ENCODE results near the gene HCLS1. TPM values are rescaled to one million over a fixed set of nuclear protein-coding genes. Genes with fewer than 3 reads are reported as not detected.
A peak's percentile ranks its signal among the peaks of the same experiment; 100 is the strongest.
"Not testable (repeated sequence)": the region's sequence is repeated elsewhere in the genome, so short reads cannot be mapped to it uniquely, and the experiment has no call there.

HCLS1 gene
- total RNA-seq, 1 experiment from 2014 or later: 1.2 TPM

GRCh38 chr3:121601212-121601812 lies 59.4 kb downstream of the HCLS1 start:
- no peak for TF ChIP-seq CTCF (conservative IDR thresholded peaks at IDR 0.05)
- H3K4ac ChIP-seq (ENCODE audit: low read depth, low read length): no peak overlapping the region
- peaks cover 23 to 35% of the 10 kb centered on the region in 2 experiments for H3K4me1 Mint-ChIP-seq
- H3K9me3 ChIP-seq (ENCODE audit: control insufficient read depth, low read depth, low read length): no peaks in the 10 kb centered on the region
- no peak for DNase-seq
- H3K23ac ChIP-seq (ENCODE audit: insufficient read length, low read depth, low read length): no peak overlapping the region
- no peak overlapping the region for H3T11ph ChIP-seq (ENCODE audit: low read length)
- H3K9ac ChIP-seq (ENCODE audit: extremely low read depth, insufficient read length, low read length): no peak overlapping the region
- H3K4me2 ChIP-seq (ENCODE audit: insufficient read depth, insufficient read length, low read length): no peak overlapping the region
- no peak overlapping the region for H3K14ac ChIP-seq (ENCODE audit: insufficient read depth, low read length)
- no peaks in the 10 kb centered on the region for H4K20me1 ChIP-seq (ENCODE audit: control insufficient read depth, insufficient read depth, insufficient read length)
- H4K8ac ChIP-seq (replicated peaks; ENCODE audit: insufficient read length, low read depth, low read length): no peak overlapping the region
- no peaks in the 10 kb centered on the region for H3K79me2 ChIP-seq (ENCODE audit: insufficient read depth, low read length)
- H4K91ac ChIP-seq (ENCODE audit: insufficient read length, low read depth, low read length): no peak overlapping the region
- no peak overlapping the region for H2BK12ac ChIP-seq (ENCODE audit: insufficient read length, low read depth, low read length)
- no peak overlapping the region for H3K18ac ChIP-seq (ENCODE audit: insufficient read length, low read depth, low read length)
- WGBS (ENCODE audit: extremely low coverage, insufficient read length, low lambda C conversion rate): no CpG with 5 or more reads among the region's 4 CpGs
- no peak overlapping the region for H2BK5ac ChIP-seq (ENCODE audit: insufficient read length, low read length)
- H3K56ac ChIP-seq (ENCODE audit: insufficient read length, low read depth, low read length): no peak overlapping the region
- no peaks in the 10 kb centered on the region for H3K27me3 Mint-ChIP-seq (ENCODE audit: low read depth)
- peak overlapping the region in 1 of 3 experiments; percentile 3; a peak in 2 of 7 replicates for H3K27ac Mint-ChIP-seq
- no peak overlapping the region for H2AK5ac ChIP-seq (ENCODE audit: insufficient read length, low read length)
- H3K4me3 Mint-ChIP-seq: no peak overlapping the region
- H2AFZ ChIP-seq (ENCODE audit: low read length): no peak overlapping the region
- peaks cover 7% of the 10 kb centered on the region; the same call in 1 of the 2 replicates for H3K4me1 ChIP-seq (ENCODE audit: insufficient read depth, low read length)
- H3K36me3 Mint-ChIP-seq (ENCODE audit: insufficient read depth in 1 of 3, low read depth in 3 of 3): no peaks in the 10 kb centered on the region
- H3K27me3 ChIP-seq (ENCODE audit: insufficient read depth, low read length): no peaks in the 10 kb centered on the region
- no peak overlapping the region for H2BK15ac ChIP-seq (ENCODE audit: low read depth, low read length)
- H3K9me3 Mint-ChIP-seq: no peaks in the 10 kb centered on the region
- H2BK120ac ChIP-seq (ENCODE audit: low read depth, low read length, poor library complexity, severe bottlenecking): no peak overlapping the region
- no peaks in the 10 kb centered on the region for H3K79me1 ChIP-seq (ENCODE audit: insufficient read depth, low read depth, low read length, poor library complexity, severe bottlenecking)
- no peaks in the 10 kb centered on the region for H3K23me2 ChIP-seq (ENCODE audit: insufficient read length, low read depth, low read length, poor library complexity, severe bottlenecking)
- no peak overlapping the region for H3K27ac ChIP-seq (ENCODE audit: insufficient read length, low read depth, low read length)
- no peak overlapping the region for H2BK20ac ChIP-seq (ENCODE audit: low read depth, low read length, poor library complexity, severe bottlenecking)
- no peak overlapping the region for H4K5ac ChIP-seq (ENCODE audit: insufficient read length, low read depth, low read length)

- not testable (repeated sequence) for H2AFZ ChIP-seq (ENCODE audit: low read length)
Observed at GRCh38 chr3:121599900-121600299, 60.8 kb downstream of the HCLS1 start.

More at GRCh38 chr3:121599900-121600299, 60.8 kb downstream of the HCLS1 start:
- no CpG with 5 or more reads among the region's 2 CpGs for whole genome bisulfite sequencing (ENCODE audit: extremely low coverage, insufficient read length, low lambda C conversion rate)
- not testable (repeated sequence) for H3K9ac ChIP-seq (ENCODE audit: extremely low read depth, insufficient read length, low read length); H3K4ac ChIP-seq (ENCODE audit: low read depth, low read length); H3T11ph ChIP-seq (ENCODE audit: low read length); H3K27me3 Mint-ChIP-seq (ENCODE audit: low read depth); H4K91ac ChIP-seq (ENCODE audit: insufficient read length, low read depth, low read length); H3K9me3 Mint-ChIP-seq; H3K79me2 ChIP-seq (ENCODE audit: insufficient read depth, low read length); DNase-seq; H3K27me3 ChIP-seq (ENCODE audit: insufficient read depth, low read length); H3K27ac Mint-ChIP-seq; H3K9me3 ChIP-seq (ENCODE audit: control insufficient read depth, low read depth, low read length); H3K56ac ChIP-seq (ENCODE audit: insufficient read length, low read depth, low read length); H3K18ac ChIP-seq (ENCODE audit: insufficient read length, low read depth, low read length); H2AK5ac ChIP-seq (ENCODE audit: insufficient read length, low read length); H3K4me3 Mint-ChIP-seq; H3K23me2 ChIP-seq (ENCODE audit: insufficient read length, low read depth, low read length, poor library complexity, severe bottlenecking); H3K36me3 Mint-ChIP-seq (ENCODE audit: insufficient read depth in 1 of 3, low read depth in 3 of 3); H4K8ac ChIP-seq (replicated peaks; ENCODE audit: insufficient read length, low read depth, low read length); H4K20me1 ChIP-seq (ENCODE audit: control insufficient read depth, insufficient read depth, insufficient read length); H3K14ac ChIP-seq (ENCODE audit: insufficient read depth, low read length); H3K4me1 ChIP-seq (ENCODE audit: insufficient read depth, low read length); H4K5ac ChIP-seq (ENCODE audit: insufficient read length, low read depth, low read length); H3K79me1 ChIP-seq (ENCODE audit: insufficient read depth, low read depth, low read length, poor library complexity, severe bottlenecking); H2BK15ac ChIP-seq (ENCODE audit: low read depth, low read length); H3K23ac ChIP-seq (ENCODE audit: insufficient read length, low read depth, low read length); H2BK120ac ChIP-seq (ENCODE audit: low read depth, low read length, poor library complexity, severe bottlenecking); H3K4me2 ChIP-seq (ENCODE audit: insufficient read depth, insufficient read length, low read length); H2BK12ac ChIP-seq (ENCODE audit: insufficient read length, low read depth, low read length); H2BK5ac ChIP-seq (ENCODE audit: insufficient read length, low read length); H3K27ac ChIP-seq (ENCODE audit: insufficient read length, low read depth, low read length); H2BK20ac ChIP-seq (ENCODE audit: low read depth, low read length, poor library complexity, severe bottlenecking)
- H3K4me1 Mint-ChIP-seq: peaks cover 29 to 34% of the 10 kb centered on the region in 2 experiments

Data from H9 (cell line).